ENCODE results near the gene XPO6. TPM values are rescaled to one million over a fixed set of nuclear protein-coding genes. Genes with fewer than 3 reads are reported as not detected.

XPO6 gene
- total and polyA plus RNA-seq, 7 donors = 16.7 to 46.5 (median 26.4) TPM

GRCh38 chr16:28103516-28104170 is 108.1 kb downstream of the XPO6 start:
- no peak for TF ChIP-seq CTCF (IDR thresholded peaks at IDR 0.05)
- H3K4me3 ChIP-seq = no peak overlapping the region
- peaks cover 10 to 99% of the 10 kb centered on the region in 2 donors for H3K36me3 ChIP-seq (ENCODE audit: insufficient read depth in 1 of 2, low read depth in 1 of 2)
- DNase-seq (no peak), ATAC-seq (no peak)
- no peaks in the 10 kb centered on the region for H3K4me1 ChIP-seq
- WGBS, 3 donors = 93 to 95% (median 94%) methylated on average over 14 of the region's 14 CpGs
- H3K27me3 ChIP-seq (ENCODE audit: insufficient read depth in 3 of 3, low read length in 2 of 3) = no peaks in the 10 kb centered on the region
- H3K27ac ChIP-seq = no peak overlapping the region
- intact Hi-C loops (cut with DNase I) = no loop called here
- H3K9me3 ChIP-seq = no peaks in the 10 kb centered on the region

GRCh38 chr16:28101533-28101890 is 110.3 kb downstream of the XPO6 start:
- H3K36me3 ChIP-seq (ENCODE audit: insufficient read depth in 1 of 2, low read depth in 1 of 2) = peaks cover 8 to 98% of the 10 kb centered on the region in 2 donors
- intact Hi-C loops (cut with DNase I) = no loop called here
- no peak overlapping the region for H3K27ac ChIP-seq
- DNase-seq = no peak
- no peak for TF ChIP-seq CTCF (IDR thresholded peaks at IDR 0.05)
- ATAC-seq = no peak
- no peaks in the 10 kb centered on the region for H3K27me3 ChIP-seq (ENCODE audit: insufficient read depth in 3 of 3, low read length in 2 of 3)
- no peaks in the 10 kb centered on the region for H3K9me3 ChIP-seq
- no peak overlapping the region for H3K4me3 ChIP-seq
- H3K4me1 ChIP-seq = no peaks in the 10 kb centered on the region
- 87 to 90% (median 90%) methylated on average over 6 of the region's 6 CpGs for WGBS, 3 donors

GRCh38 chr16:28100810-28101532 is 110.8 kb downstream of the XPO6 start:
- peaks cover 6 to 96% of the 10 kb centered on the region in 2 donors for H3K36me3 ChIP-seq (ENCODE audit: insufficient read depth in 1 of 2, low read depth in 1 of 2)
- DNase-seq (no peak), ATAC-seq (no peak)
- intact Hi-C loops (cut with DNase I) = no loop called here
- no peaks in the 10 kb centered on the region for H3K9me3 ChIP-seq
- WGBS, 3 donors = 89 to 94% (median 93%) methylated on average over 14 of the region's 14 CpGs
- no peak overlapping the region for H3K4me3 ChIP-seq
- no peaks in the 10 kb centered on the region for H3K27me3 ChIP-seq (ENCODE audit: insufficient read depth in 3 of 3, low read length in 2 of 3)
- TF ChIP-seq CTCF (IDR thresholded peaks at IDR 0.05) = no peak
- no peak overlapping the region for H3K27ac ChIP-seq
- no peaks in the 10 kb centered on the region for H3K4me1 ChIP-seq

DNA sequence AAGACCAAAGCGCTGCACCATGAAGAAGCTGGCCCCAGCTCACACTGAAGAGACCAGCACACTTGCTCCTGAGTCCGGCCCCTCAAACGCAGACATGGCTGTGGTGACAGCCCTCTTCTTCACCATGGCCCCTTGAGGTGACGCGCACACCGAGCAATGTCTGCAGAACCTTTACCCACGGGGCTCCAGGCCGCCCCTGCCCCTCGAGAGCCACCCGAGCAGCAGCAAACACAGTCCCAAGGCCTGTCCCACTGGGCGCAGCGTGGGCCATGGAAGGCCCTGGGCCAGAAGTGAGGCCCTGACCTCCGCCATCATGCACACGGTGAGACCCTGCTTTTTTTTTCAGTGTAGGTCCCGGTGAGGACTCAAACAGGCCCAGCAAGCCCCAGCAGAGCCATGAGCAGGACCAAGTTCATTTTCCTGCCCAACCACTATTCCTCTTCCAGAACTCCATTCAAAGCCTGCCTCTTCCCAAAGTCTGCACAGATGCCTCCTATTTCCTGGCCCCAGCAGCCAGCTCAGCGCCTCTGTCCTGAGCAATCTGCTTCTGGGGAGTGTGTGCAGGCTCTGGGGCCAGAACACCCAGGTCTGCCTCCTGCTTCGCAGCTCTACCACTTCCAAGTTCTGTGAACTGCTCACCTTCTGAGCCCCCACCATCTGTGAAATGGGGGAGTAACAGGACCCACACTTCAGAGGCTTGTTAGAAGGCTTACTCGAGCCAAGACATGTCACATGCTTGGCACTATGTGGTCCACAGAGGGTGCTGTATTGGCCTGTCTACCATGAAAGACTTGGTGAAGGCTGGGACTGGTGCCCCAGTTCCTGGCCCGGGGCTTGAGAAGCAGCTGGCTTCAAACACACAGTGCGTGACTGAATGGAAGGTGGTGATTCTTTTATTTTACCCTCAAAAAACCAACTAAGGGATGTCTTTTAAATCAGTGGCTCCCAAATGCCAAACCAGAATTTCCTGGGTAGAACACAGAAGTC is 112.5 kb downstream of the XPO6 start:
- no peak for ATAC-seq
- H3K4me1 ChIP-seq = no peaks in the 10 kb centered on the region
- intact Hi-C loops (cut with DNase I) = no loop called here

More for the DNA sequence above, 112.5 kb downstream of the XPO6 start:
- H3K27ac ChIP-seq = no peak overlapping the region
- H3K27me3 ChIP-seq (ENCODE audit: insufficient read depth in 3 of 3, low read length in 2 of 3) = no peaks in the 10 kb centered on the region
- DNase-seq = no peak
- no peak for TF ChIP-seq CTCF (IDR thresholded peaks at IDR 0.05)
- H3K9me3 ChIP-seq = no peaks in the 10 kb centered on the region
- WGBS, 3 donors = 85 to 89% (median 86%) methylated on average over 20 of the region's 20 CpGs
- H3K4me3 ChIP-seq = no peak overlapping the region
- peaks cover 0 to 80% of the 10 kb centered on the region in 2 donors for H3K36me3 ChIP-seq (ENCODE audit: insufficient read depth in 1 of 2, low read depth in 1 of 2)

Measured in psoas muscle (tissue), 8 donors.